K562 treated with DMSO at 1 percent for 12 hours (cell line): ENCODE data around the gene RCN2. TPM values are rescaled to one million over a fixed set of nuclear protein-coding genes. Genes with fewer than 3 reads are reported as not detected.

Experiments
- total RNA-seq: library from RNA; unstranded; fragments of 300-600 nt; gene quantifications from 2 replicates; pipeline ENCODE4 v1.2.3, GENCODE V29; 2022; ENCODE audit not compliant: insufficient read depth

RCN2 gene
- 18.7 and 24.3 TPM in 2 replicates for total RNA-seq

GRCh38 chr15:76931397-76932134, at the start of gene RCN2:
TSS of gene RCN2 (plus strand) at chr15:76931749. CDS start at chr15:76931842, 93 bp downstream.

GRCh38 chr15:76905013-76905839, 26.3 kb upstream of the RCN2 start, which contains the start of gene SCAPER:
TSS of gene SCAPER (minus strand) at chr15:76905340. CDS start at chr15:76883817, 21,523 bp downstream.

GRCh38 chr15:76994971-76995945, 63.7 kb downstream of the RCN2 start, which contains the start of gene PSTPIP1:
TSS of gene PSTPIP1 (plus strand) at chr15:76995126. CDS start at chr15:76995574, 448 bp downstream.

Other genes starting within 250 kb of the RCN2 start
- 2.0 and 4.7 TPM in 2 replicates for gene SCAPER, start 26.4 kb upstream of the RCN2 start, total RNA-seq
- not detected in 2 replicates for gene PSTPIP1, start 63.4 kb downstream of the RCN2 start, total RNA-seq
- gene TSPAN3, start 139.4 kb downstream of the RCN2 start, total RNA-seq = 80.5 and 109 TPM in 2 replicates